DMS114 treated with DMSO at 0.1 percent for 48 hours (cell line): ENCODE results near the gene KDM6A.
"Not testable (repeated sequence)": the region's sequence is repeated elsewhere in the genome, so short reads cannot be mapped to it uniquely, and the experiment has no call there.

Experiments used
- DNase-seq: peaks from one replicate; lab custom pipeline; 2025; ENCODE audit not compliant: unreplicated experiment; lab: John Stamatoyannopoulos, UW

The KDM6A gene

DNA sequence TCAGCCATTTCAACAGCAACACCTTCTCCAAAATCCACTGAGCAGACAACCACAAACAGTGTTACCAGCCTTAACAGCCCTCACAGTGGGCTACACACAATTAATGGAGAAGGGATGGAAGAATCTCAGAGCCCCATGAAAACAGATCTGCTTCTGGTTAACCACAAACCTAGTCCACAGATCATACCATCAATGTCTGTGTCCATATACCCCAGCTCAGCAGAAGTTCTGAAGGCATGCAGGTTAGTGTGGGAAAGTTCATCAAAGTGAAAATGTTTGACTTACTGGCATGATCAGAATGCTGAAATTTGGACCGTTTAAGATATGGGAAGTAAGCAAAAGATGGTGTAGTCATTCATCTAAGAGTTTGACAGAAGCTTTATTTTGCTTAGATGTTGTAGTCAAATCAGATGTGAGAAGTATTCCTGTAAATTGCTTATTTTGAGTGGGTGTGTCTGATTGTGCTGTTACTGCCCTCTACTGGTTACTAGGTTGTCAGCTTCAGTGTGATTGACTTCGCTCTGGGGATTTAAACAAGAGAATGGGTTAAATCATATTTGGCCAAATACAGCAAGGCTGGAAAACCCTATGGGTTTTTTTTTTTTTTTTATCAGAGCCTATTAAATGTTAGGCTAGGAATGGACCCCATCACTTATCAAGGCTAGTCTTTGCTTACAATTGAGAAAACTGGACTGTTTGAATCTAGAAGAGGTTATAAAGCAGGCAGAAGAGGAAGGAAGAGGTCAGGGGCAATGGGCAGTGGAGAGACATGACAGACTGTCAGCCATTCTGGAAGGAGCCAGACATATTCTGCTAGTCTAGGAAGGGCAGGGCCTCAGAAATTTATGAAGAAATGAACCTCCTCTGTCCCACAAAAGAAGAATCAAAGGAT lies 197.4 kb downstream of the KDM6A start:
- DNase-seq, result peak; percentile 20

DNA sequence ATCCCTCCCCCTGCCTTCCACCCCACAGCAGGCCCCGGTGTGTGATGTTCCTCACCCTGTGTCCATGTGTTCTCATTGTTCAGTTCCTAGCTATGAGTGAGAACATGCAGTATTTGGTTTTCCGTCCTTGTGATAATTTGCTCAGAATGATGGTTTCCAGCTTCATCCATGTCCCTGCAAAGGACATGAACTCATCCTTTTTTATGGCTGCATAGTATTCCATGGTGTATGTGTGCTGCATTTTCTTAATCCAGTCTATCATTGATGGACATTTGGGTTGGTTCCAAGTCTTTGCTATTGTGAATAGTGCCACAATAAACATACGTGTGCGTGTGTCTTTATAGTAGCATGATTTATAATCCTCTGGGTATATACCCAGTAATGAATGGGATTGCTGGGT lies 200.0 kb downstream of the KDM6A start:
- DNase-seq, result not testable (repeated sequence)

DNA sequence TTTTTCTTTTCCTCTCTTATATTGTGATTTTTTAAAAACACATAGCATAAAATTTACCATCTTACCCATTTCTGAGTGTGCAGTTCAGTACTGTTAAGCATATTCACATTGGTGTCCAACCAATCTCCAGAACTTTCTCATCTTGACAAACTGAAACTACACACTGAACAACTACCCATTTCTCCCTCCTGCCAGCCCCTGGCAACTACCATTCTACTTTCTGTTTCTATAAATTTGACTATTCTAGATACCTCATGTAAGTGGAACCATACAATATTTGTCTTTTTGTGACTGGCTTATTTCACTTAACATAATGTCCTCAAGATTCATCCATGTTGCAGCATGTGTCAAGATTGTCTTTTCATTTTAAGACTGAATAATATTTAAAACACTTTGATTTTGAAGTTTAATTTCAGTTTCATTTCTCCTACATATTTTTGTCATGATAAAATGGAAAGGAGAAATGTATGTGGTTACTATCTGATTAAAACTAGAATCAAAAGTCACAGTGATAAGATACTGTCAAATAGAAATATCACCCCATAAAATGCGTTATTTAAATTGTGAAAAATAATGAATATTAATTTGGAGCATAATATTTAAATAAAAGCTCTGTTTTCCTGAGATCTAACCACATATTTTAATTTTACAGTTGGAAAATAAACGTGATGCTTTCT lies 204.9 kb downstream of the KDM6A start:
- DNase-seq, result no peak

DNA sequence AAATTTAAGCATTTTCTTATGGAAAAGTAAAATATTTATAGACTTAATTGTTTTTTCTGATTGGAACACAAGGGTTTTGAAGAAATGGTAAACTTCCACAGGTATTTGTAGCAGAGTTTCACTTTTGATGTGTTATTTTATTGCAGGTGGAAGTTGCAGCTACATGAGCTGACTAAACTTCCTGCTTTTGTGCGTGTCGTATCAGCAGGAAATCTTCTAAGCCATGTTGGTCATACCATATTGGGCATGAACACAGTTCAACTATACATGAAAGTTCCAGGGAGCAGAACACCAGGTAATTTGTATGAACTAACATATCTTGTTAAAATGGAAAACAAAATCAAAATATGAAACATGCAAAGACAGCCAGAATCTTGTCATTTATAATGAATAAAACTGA lies 210.3 kb downstream of the KDM6A start:
- DNase-seq, result no peak

DNA sequence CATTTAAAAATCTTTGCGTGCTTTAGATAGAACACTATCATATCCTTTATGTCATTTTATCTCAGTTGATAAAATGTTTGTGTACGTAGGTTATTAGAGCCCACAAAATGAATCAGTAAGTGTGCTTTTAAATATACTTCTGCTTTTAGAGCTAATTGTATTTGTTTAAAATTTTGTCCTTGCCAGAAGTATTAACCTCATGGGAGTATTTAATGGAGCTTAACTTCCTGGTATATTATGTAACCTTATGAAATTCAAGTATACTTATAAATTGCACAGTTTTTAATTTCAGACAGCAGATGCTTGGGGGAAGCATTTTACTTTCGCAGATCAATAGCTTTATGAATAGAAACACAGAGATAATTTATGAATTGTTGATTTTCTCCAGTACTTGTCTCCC lies 237.5 kb downstream of the KDM6A start:
- DNase-seq, result no peak

DNA sequence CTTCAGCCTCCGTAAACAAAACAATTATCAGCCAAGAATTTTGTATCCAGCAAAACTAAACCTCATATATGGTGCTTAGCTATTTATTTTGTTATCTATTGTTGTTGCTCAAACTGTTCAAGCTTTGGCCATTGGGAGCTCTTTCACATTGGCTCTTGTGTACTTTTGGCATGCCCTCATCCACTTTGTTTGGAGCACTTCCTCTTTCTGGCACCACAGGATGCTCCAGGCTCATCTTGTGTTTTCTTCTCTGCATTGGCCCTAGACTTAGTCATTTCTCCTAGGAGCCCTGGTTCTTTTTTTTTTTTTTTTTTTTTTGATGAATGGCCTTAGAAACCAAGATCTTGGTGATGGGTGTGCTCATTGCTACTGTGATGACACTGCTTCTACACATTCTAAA lies 253.2 kb downstream of the KDM6A start:
- no peak for DNase-seq

DNA sequence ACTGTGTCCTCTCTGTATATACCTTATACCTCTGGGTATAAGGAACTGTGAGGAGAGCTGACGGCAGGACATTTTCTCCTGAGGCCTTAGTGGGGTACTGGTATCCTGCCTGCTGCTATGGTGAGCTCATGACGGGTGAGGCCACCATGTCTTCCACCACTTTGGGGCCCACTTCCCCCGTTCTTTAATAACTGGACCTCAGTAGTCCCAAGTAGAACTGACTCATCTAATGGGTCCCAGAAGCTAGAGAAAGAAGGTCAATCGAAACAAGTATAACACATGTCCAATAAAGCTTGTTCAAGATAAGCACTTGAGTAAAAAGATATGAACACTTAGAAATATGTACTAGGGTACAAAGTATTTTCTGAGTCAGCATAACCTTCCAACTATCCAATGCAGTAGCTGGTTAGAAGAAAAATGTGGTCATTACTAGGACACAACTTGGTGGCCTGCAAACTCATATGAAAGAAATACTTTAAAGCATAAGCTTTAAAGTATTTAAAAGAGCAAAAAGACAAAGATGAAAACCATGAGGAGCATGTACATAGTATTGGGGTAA lies 256.0 kb downstream of the KDM6A start:
- DNase-seq, result no peak

DNA sequence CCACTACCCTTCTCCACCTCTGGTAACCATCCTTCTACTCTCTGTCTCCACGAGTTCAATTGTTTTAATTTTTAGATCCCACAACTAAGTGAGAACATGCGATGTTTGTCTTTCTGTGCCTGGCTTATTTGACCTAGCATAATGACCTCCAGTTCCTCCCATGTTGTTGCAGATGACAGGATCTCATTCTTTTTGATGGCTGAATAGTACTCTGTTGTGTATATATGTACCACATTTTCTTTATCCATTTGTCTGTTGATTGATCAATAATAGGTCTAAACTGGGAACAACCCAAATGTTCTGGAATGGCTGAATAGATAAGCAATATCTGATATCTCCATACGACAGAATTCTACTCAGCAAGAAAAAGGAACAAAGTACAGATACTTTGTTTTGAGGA lies 260.5 kb downstream of the KDM6A start:
- no peak for DNase-seq

DNA sequence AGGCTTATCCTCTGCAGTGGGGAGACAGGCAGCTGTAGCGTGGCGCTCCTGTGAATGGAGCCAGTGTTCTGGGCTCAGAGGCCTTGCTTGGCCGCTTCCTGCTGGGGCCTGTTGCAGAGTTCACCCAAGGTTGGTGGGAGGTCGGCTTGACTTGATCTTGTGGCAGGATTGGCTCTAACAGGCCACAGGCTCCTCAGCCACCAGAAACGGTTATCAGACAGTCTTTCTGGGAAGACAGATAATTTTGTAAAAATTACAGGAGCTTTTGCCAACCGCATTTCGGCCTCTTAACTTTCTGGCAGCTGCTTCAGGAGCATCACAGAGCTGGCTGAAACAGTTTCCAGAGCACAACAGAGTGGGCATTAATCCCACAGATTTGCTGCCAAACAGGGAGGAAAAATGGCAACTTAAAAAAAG lies 261.3 kb downstream of the KDM6A start:
- no peak for DNase-seq

DNA sequence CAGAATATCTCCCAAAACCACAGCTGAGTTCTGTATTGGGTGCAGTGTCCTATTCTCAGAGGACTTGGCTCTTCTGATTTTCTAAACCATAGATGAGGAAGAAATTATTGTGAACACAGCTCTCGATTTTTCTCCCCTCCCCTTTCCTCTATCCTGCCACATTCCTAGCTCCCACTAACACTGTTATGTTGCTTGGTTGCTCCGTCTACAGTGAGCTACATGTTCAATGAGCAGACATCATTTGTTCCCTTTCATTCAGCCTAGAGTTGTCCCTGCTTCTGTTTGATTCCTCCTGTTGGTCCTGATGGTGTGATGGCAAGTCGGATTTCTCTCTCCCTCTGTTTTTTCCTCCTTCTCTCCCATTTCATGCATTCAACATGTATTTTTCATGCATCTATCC lies 261.8 kb downstream of the KDM6A start:
- DNase-seq, result no peak

DNA sequence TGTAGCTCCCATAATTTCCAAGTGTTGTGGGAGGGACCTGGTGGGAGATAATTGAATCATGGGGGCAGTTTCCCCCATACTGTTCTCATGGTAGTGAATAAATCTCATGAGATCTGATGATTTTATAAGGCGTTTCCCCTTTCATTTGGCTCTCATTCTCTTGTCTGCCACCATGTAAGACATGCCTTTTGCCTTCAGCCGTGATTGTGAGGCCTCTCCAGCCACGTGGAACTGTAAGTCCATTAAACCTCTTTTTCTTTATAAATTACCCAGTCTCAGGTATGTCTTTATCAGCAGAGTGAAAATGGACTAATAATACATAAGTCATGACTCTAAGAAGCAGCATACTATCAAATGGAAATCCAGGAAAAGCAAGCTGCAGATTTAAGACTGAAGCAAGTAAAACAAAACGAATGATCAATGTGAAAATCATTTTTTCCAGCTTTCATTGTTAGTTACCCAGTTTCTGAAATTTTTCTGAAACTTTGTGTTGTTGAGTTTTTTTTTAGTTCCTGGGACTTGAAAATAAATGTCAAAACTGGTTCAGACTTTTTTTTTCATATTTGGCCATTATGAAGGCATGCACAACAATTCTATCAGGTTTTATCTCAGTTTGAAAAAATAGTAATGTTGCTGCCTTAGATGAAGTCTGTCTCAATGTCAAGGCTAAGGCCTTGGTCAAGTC lies 262.5 kb downstream of the KDM6A start:
- not testable (repeated sequence) for DNase-seq

DNA sequence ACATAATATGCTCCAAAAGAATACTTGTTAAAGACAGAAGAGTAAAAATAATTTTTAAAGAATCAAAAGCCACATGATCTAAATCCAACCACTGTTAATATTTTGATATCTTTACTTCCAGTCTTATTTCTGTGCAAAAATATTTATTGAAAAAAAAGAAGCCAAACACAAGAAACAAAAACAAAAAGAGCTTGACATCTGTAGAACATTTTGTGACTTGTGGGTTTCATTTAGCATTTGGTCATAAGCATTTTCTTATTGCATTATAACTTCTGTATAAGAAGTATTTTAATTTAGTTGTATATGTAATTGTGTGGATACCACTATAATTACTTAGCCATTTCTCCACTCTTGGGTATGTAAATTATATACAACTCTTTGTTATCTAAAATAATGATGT lies 264.5 kb downstream of the KDM6A start:
- no peak for DNase-seq

DNA sequence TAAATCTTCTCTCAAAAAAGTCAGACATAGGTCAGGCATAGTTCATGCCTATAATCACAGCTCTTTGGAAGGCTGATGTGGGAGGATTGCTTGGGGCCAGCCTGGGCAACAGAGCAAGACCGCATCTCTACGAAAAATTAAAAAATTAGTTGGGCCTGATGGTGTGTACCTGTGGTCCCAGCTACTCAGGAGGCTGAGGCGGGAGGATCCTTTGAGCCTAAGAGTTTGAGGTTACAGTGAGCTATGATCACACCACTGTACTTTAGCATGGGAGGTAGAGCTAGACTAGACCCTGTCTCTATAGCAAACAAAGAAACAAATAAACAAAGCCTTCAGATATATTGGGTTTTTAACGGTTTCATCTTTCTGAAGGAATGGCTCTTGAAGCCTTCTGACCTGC lies 265.5 kb downstream of the KDM6A start:
- no peak for DNase-seq

DNA sequence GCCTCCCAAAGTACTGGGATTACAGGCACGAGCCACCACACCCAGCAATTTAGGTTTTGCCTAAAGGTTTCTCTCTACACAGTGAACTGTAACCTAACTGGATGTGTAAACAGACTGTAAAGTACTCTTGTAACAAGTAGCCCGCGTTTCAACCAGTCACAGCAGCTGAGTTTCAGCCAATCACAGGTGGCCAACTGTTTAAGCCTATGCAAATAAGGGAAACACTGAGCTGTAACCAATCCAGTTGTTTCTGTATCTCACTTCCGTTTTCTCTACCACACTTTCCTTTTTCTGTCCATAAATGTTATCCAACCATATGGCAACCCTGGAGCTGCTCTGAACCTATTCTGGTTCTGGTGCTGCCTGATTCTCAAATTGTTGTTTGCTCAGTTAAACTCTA lies 267.8 kb downstream of the KDM6A start:
- no peak for DNase-seq

DNA sequence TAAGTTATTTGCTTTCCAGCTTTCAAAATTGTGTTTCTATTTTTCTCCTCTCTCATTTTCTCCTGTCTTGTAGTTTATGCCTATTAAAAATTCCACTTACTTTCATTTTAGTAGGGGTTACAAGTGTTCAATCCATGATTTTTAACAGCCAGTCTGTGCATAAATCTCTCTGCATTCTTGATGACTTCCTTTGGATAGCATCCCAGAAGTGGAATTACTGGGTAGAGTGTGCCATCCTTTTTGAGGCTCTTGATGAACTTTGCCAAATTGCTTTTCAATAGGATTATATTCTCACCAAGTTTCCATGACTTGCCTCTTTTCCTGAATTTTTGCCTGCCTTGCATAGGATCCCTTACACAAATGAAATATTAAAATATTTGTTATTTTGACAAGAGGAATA lies 269.2 kb downstream of the KDM6A start:
- DNase-seq, result no peak

DNA sequence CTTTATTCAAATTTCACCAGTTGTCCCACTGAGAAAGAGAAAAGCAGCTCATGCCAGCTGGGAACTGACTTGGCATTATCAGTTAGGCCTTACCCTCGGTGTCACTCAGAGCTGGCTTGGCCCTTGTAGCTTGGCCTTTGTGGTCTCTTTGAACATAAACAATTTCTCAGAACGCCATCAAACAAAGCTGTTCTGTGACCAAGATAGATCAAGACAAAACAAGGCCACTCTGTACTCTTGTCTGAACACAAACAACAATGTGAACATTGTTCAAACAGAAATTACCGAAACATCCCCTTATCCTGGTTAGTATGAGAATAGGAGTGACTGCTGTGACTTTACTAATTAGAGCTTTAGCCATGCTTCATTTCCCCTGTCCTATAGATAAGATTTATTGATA lies 270.5 kb downstream of the KDM6A start:
- DNase-seq, result no peak

DNA sequence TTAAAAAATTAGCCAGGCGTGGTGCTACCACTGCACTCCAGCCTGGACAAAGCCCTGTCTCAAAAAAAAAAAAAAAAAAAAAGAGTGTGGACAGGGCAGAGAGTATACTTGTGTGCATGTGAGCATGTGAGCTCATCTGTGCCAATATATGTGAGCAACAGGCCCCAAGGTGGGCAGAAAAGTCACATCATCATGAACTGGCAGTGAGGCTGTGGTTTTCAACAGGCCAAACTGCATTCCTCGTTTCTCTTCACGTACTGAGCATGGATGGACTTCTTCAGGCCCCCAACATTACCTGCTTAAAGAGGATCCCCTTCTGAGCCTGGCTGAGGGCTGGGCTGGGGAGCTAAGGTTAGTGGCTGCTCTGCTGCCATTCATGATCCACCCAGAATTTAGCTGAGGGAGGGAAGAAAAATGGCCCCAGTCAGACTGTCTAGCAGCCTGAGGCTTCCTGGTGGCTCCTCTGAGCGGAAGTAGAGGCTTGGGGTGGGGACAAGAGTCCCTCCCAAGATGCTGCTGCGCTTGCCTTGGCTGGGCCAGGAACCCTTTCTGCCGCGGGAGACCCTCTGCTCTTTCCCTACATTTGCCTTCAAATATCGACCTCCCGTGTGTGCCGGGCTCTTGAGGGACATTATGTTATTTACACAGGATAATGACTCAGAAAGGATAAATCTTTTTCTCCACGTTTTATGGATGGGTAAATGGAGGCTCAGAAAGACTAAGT lies 272.7 kb downstream of the KDM6A start:
- no peak for DNase-seq

DNA sequence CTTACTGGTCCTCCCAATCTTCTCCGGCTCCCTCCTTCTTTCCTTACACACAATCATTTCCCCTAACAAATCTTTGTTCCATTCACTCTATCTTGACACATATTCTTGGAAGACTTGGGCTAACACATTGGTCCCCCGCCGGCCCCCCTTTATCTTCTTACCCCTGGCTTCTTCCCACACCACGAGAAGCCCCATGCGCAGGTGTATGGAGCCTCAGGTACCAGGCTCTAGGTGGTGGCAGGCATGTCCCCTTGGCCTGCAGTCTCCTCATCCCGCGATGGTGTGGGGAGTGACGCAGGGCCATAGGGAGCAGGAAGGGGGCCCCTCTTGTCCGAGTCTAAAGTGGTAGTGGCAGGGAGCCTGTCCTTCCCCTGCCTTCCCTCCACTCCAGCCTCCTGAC lies 277.8 kb downstream of the KDM6A start:
- DNase-seq, result no peak

DNA sequence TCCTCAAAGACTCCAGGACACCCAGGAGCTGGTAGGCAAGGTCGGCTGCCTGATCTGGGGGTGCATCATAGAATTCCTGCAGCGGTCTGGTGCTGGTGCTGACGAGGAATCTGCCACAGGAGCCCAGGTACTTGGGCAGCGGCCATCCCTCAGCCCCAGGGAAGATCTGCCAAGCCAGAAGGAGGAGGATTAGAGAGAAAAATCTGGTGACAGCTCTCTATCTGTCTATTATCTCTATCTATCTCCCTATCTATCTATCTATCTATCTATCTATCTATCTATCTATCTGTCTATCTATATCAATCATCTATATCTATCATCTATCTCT lies 281.0 kb downstream of the KDM6A start:
- DNase-seq, result no peak

DNA sequence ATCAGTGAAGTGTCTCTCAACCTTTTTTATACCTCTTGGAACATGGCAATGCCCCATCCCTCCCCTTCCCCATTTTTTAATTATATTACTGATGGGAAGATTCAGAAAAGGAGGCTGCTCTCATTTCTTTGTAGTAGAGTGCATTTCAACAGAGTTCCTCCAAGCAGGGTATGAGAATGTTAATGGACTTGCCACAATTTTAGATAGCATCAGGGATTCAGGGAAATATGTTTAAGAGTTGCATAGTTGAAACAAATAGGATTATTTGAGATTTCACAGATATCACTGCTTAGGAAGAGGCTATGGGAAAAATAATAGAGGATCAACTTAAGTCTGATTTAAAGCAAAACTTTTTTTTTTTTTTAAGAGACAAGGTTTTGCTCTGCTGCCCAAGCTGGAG lies 281.5 kb downstream of the KDM6A start:
- DNase-seq, result no peak

DNA sequence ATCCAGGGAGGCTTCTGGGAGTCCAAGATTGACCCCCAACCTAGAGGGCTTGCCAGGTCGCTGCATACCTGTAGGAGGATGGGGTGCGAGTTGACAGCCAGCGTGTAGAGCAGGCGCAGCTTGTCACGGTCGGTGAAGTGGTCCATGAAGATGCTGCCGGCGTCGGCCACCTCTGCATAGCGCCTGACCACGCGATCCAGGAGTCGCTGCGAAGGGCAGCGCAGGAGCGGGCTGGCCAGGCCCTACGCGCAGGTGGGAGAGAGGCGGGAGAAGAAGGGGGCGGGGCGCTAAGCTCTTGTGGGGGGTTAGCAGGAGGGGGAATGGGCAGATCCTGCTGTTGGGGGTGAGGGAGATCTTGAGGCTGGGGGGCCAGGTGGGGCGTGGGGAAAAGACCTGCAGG lies 284.7 kb downstream of the KDM6A start:
- DNase-seq, result no peak
